Right lobe of liver (tissue), 4 donors: ENCODE data around the gene IRF4.

ENCODE experiments used
- POLR2A ChIP-seq: fragments of 450-650 bp; IDR thresholded peaks from one replicate; pipeline ENCODE4 v1.6.1; 2017; ENCODE audit warnings: antibody characterized with exemption, mild to moderate bottlenecking
- TF ChIP-seq, protein P1 (sequence below), 4 donors: fragments of 200-600 bp in 3 of 4; fragments of 450-650 bp in 1 of 4; IDR thresholded peaks; one replicate each; pipeline versions ENCODE4 v1.5.1 to v1.8.0; 2016 to 2022; ENCODE audit warnings: antibody characterized with exemption in 4 of 4, mild to moderate bottlenecking in 2 of 4
- donor health status: DM: no; HTN: no; CAD: no.
- donor health status: DM: no; HTN: no; CAD: no.
- donor health status: DM: no; HTN: yes; CAD: no.

DNA sequence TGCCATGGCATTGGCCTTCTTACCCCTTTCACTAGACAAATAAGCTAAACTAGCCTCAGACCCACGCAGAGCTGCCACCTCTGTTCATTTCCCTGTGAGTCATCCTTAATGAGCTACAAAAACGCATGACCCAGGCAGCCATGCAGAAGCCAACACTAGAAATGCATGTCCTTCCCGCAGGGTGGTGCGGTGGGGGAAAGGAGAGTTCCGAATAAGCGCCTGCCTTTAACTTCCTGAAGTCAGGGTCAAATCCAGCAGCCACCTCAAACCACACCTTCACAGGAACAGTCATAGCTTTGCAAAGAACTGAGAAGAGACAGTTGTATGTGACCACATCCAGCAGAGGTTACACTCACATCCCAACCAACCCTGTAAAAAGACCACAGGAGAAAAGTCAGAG, 40.4 kb downstream of the IRF4 start:
- TF ChIP-seq, protein P1, sequence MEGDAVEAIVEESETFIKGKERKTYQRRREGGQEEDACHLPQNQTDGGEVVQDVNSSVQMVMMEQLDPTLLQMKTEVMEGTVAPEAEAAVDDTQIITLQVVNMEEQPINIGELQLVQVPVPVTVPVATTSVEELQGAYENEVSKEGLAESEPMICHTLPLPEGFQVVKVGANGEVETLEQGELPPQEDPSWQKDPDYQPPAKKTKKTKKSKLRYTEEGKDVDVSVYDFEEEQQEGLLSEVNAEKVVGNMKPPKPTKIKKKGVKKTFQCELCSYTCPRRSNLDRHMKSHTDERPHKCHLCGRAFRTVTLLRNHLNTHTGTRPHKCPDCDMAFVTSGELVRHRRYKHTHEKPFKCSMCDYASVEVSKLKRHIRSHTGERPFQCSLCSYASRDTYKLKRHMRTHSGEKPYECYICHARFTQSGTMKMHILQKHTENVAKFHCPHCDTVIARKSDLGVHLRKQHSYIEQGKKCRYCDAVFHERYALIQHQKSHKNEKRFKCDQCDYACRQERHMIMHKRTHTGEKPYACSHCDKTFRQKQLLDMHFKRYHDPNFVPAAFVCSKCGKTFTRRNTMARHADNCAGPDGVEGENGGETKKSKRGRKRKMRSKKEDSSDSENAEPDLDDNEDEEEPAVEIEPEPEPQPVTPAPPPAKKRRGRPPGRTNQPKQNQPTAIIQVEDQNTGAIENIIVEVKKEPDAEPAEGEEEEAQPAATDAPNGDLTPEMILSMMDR (IDR thresholded peaks at IDR 0.05), result no peak
- TF ChIP-seq POLR2A, result no peak
